Activated CD4-positive, alpha-beta T cell treated with anti-CD3 and anti-CD28 coated beads for 4 hours (primary cell): ENCODE measurements around the gene ITGA4.
"Not testable (repeated sequence)": the region's sequence is repeated elsewhere in the genome, so short reads cannot be mapped to it uniquely, and the experiment has no call there.

Experiments used
- DNase-seq, 2 donors: peaks; one replicate each; pipeline ENCODE4 v3.0.0-alpha.2; 2020

Gene ITGA4

DNA sequence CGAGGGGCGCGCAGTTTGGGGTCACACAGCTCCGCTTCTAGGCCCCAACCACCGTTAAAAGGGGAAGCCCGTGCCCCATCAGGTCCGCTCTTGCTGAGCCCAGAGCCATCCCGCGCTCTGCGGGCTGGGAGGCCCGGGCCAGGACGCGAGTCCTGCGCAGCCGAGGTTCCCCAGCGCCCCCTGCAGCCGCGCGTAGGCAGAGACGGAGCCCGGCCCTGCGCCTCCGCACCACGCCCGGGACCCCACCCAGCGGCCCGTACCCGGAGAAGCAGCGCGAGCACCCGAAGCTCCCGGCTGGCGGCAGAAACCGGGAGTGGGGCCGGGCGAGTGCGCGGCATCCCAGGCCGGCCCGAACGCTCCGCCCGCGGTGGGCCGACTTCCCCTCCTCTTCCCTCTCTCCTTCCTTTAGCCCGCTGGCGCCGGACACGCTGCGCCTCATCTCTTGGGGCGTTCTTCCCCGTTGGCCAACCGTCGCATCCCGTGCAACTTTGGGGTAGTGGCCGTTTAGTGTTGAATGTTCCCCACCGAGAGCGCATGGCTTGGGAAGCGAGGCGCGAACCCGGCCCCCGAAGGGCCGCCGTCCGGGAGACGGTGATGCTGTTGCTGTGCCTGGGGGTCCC lies at the start of gene ITGA4:
Gene ITGA4, plus strand, starts transcription at position 266 of the 620 bp plus-strand sequence. Its CDS starts 269 bp downstream, at position 535.
- peak; percentile 83 to 85 for DNase-seq

DNA sequence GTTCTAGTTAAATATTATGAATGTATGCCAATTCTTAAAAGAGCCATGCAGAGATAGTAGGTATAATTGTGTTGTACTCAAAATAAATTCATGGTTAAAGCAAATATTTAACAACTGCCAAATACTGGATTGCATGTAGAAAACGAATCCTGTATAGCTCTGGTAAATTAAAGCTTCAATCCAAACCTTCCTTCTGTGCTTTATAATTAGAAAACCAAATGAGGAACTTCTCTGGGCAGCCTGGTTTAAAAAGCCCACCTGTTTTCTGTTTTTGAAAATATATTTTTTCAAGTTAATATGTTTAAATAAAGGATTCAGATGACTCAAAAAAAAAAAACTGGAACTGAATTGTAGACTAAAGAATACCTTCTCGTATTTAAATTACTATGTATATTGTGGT lies 48.3 kb upstream of the ITGA4 start:
- DNase-seq: no peak

DNA sequence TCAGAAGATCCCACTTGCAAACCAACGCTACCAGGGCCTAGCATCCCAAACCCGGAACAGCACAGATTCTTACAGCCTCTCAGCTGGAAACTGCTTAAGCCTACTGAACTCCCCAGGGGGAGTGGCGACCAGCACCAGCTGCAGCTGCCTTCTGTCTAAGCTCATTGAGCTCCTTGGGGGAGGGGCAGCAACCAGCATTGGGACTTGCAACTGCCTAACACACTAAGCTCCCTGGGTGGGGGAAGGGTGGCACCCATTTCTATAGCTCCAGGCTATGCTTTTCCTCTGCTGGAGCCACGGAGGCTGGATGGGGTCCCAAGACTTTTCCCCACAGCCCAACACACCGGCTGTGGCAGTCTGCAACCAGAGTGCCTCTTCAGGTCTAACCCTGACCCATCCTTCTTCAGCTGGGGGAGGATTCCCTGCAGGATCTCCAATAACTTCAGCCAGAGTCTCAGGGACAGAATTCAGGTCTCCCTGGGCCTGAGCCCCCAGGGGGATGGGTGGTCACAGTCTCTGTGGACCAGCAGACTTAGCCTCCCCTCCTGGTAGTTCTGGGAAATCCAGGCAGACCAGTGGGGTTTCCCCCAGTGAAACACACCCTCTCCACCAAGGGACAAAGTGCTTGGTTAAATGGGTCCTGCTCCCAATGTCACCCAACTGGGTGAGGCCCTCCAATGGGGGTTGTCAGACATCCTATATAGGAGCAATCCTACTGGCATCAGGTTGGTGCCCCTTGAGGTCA lies 45.9 kb upstream of the ITGA4 start:
- no peak for DNase-seq

DNA sequence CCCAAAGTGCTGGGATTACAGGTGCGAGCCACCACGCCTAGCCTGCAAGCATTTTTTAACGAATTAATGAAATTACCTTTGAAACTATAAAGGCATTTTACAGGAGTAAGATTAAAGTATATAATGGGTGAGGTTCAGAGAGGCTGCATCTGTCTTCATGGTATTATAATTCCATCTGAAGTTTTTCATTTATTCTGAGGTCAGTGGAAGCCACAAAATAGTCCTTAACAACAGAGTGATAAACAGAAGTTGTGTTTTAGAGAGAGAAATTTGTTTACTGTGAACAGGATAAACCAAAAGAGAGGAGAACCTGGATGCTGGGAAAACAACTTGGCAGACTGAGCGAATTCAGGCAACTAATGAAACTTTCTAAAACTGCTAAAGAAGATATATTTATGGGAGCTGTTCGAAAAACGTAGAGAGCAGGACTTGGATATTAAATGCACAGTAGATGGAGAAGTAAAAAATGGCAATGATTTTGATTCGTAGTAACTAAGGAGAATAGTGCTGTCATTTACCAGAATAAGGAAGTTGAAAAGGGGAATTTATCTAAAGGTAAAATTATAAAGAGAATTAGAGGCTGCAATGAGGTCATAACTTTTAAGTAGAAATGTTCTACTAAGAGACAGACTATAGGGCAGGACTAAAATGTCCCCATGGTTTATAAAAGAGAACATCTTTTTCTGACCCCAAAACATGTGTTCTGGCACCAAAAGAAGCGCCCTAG lies 37.9 kb upstream of the ITGA4 start:
- DNase-seq: no peak

DNA sequence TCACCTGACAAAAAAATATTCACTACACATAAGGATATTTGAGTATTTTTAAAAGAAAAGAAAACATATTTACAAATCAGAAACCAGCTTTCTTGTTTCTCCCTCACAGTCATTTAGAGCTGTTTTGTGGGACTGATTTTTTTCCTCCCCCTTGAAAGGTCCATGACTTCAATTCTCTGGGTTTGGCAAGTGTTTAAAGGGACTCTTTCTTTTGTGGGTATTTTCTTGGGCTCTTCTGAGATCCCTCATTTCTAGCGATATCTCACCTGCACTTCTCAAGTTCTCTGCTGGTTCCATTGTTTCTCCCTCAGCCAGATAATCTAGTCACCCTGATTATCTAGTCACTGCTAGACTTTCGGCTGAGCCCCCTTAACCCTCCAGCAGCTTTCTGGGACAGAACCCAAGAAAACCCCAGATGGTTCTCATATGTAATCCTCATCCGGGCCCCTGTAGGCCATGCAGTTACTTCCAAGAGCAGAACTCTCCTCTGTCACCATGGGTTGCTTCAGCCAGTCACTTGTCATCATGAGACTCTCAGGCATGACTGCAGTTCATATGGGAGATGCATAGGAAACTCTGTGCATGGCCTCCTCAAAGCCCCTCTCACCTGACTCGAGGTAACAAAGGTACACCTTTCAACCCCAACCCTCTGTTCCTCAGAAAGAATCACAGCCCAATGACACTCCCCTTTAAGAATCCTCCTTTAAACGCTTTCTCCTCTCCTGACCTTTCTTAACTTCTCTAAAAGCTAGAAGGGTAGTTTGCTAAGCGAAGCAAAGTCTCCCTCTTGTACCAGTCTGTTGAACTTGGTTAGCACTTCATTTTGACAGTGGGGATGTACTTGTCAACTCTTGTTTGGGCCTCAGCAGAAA lies 36.7 kb upstream of the ITGA4 start:
- no peak for DNase-seq

DNA sequence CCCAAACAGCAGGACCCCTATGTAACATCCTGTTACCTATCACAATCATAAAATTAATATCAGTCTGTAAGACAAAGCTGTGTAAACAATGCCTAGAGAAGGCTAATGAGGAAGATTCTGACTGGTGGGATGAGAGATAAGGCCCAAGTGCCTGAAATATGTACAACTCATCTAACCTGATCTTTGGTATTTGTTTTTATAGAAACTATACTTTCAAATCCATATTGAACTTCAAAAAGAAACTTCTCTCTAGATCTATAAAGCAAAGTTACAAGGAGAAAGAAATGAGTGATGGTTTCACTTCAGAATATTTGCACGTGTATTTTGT lies 36.1 kb upstream of the ITGA4 start:
- DNase-seq: no peak

DNA sequence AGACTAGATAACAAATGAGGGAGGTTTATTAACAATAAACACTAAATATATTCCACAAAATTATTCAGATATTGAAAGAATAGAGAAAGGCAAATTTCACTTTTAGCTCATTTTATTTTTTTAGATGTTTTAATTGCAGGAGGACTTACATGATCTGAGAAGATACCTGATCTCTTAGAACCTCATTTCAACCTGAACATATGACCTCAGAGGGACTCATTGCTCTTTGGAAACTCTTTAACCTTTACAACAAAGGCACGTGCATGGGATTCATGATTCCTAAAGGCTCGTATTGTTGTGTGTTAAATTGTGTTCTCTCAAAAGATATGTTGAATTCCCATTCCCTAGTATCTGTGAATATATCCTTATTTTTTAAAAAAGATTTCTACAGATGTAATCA lies 35.7 kb upstream of the ITGA4 start:
- no peak for DNase-seq

DNA sequence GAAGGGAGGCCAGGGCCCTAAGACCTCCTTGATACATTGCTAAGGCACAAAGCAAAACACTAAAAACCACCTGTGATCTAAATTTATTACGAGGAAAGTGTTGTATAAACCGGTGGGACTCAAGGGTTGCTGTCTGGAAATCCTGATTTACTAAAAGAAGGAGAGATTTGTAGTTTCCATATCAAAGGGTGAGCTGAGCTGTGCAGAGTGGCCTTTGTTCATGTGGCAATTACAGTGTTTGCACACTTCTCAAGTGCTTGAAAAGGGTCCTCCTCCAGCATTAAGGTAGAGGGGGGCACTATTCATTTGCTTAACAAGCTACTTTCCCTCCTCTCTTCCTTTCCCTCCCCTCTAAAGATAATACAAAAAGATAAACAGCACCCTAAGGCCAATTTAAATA lies 30.5 kb upstream of the ITGA4 start:
- no peak for DNase-seq

DNA sequence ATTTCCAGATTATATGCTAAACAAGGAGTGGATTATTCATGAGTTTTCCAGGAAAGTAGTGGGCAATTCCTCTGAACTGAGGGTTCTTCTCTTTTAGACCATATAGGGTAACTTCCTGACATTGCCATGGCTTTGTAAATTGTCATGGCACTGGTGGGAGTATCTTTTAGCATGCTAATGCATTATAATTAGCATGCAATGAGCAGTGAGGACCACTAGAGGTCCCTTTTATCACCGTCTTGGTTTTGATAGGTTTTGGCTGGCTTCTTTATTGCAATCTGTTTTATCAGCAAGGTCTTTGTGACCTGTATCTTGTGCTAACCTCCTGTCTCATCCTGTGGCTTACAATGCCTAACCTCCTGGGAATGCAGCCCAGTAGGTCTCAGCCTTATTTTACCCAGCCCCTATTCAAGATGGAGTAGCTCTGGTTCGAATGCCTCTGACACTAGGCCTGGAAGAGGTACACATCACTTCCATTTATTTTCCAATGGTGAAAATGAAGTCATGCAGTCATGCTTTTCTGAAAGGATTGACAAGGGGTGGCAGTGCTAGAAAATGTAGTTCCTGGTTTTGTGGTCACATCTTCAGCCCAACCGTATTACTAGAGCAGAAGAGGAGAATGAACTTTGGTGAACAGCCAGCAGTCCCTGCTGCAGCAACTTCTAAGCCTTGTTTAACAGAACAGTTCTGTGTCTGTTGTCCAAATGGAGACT lies 26.6 kb upstream of the ITGA4 start:
- peak in 1 of 2 donors; percentile 7 for DNase-seq

DNA sequence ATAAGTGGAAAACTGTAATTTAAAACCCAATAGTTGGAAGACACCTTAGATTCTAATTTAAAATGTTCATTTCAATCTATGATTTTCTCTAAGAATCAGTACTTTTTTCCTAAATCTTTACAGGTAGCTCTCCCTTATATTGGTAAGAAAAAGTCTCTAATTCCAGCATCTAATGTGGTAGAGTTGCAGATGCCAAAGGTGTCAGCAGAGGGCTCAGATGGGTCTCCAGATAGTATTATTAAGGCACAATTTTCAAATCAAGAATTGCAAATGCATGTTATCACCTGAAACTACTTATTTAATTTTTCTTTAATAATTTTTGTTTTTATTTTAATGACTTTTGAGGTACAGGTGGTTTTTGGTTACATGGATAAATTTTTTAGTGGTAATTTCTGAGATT lies 25.5 kb upstream of the ITGA4 start:
- no peak for DNase-seq

DNA sequence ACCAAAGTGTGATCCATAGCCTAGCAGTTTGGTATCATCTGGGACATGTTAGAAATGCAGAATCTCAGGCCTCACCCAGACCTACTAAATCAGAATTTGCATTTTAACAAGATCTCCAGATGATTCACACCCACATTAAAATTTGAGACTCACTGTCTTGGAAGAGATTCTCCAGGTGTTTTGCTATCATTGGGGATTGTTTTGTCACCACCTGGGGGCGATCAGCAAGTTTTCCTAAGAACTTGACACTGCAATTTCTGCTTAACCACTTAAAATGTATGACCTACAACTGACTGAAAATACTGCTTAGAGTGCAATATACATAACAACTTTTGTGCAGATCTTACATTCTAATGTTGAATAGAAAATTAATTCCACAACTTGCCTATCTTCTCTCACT lies 18.9 kb upstream of the ITGA4 start:
- DNase-seq: peak in 1 of 2 donors; percentile 41

DNA sequence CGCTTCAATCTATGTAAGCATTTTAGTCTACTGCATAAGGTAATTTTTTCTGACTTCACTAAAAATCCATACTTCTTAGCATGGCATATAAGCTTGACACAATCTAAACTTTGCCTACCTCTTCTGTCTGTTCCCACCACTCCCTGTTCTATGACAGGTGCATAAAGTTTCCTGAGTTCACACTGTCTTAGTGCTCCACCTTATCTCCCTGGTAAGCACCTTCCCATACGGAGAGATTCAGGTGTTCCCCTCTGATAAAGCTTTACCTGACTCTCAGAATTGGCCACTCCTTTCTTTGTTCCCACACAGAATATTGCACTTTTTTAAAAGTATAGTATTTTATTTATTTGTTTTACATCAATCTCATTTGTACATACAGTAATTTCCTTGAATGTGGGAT lies 16.8 kb upstream of the ITGA4 start:
- no peak for DNase-seq

DNA sequence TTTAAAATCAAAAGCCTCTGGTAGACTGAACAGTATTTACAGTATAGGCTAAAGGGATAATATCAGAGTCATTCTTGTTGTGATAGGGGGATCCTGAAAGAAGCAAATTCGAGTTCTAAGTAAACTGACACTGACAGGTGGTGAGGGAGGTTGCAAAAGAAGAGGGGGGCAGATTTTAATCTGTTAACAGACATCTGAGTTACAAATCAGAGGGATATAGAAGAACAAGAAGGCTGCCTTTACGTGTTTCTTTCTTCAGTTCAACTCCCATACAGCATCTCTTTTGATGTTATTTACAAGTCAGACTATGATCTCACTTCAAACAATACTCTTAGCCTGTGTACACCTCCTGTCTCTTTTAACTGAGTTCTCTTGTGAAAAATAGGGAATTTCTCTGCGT lies 16.3 kb upstream of the ITGA4 start:
- DNase-seq: no peak

DNA sequence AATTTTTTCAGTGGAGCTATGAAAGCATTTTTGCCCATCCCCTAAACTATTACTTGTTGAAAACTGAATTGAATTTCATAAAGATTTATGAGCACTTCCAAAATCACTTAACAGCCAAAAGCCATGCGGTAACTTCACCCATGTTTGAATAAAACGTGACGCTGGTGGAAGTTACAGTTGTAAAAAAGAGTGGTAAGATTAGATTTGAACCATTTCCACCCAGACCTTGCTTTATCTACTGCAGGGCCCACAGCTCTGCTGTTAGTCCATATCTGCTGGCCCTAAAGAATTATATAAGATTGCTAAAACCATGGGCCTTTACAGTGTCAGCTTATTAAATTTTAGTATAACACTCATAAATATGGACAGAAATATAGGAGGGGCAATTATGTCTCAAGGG lies 15.5 kb upstream of the ITGA4 start:
- DNase-seq: no peak

DNA sequence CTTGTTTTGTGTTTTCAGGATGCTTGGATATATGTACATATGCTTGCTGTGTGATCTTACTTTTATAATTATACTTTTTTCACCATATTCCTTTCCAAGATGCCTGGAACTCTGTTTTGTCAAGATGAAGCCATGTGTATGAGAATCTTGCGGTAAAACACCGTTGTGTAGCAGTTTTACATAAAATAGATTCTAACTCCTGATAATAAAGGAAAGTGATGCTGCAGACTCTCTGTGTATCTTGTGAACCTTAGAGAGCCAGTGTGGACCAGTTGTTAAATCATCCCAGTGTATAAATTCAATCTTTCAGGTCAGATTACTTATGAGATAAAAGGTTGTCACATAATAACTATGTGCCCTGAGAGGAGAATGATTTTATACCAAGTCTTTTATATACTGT lies 12.5 kb upstream of the ITGA4 start:
- no peak for DNase-seq

DNA sequence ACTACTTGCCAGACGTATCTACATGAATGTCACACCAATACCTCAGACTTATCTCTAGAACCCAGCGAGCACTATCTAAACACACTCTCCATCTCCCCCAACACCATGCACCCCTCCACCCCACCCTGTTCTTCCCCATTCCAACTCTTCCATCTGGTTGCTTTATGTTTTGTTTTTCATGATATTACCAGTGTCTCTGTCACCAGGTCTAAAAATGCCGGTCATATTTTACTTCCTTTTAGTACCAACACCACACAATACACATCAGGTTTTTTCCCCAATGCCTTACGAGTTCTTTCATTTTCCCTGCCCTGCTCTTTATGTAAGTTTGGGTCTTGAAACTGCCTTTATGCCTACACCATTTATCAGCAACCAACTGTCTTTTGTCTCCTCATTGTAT lies 10.2 kb upstream of the ITGA4 start:
- DNase-seq: no peak

DNA sequence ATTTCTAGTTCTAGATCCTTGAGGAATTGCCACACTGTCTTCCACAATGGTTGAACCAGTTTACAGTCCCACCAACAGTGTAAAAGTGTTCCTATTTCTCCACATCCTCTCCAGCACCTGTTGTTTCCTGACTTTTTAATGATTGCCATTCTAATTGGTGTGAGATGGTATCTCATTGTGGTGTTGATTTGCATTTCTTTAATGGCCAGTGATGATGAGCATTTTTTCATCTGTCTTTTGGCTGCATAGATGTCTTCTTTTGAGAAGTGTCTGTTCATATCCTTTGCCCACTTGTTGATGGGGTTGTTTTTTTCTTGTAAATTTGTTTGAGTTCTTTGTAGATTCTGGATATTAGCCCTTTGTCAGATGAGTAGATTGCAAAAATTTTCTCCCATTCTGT lies 7.9 kb upstream of the ITGA4 start:
- not testable (repeated sequence) for DNase-seq

DNA sequence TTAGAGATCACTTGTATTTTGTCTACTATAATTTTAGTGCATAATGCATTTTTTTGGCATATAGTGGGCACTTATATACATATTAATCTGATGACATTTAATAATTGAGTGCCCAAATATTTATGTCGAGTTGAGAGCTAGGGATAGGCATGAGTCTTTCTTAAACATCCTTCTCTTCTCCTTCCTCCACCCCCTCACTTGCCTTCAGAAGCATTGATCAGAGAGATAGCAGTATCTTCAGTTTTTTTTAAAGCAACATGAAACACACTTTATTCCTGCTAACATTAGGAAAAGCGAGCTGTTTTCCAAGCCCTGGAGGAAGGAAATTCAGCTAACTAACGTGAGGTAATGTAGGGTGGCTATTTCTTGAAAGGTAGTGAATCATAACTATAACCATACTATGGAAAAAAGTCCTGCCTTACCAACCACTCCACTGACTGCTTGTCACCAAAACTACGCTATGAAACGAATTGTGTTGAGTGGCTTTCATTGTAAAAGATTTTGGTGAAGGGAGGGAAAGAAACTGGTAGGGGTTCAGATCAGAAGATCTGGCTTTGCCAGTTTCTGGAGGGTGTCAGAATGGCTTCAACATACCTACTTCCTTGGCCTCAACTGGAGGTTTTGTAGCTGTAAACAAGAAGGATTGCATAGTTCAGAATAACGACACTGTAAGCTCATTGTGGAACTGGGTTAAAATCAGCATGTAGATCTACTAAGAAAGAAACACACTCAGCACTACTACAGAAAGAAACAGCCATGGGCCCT lies 2.3 kb upstream of the ITGA4 start:
- no peak for DNase-seq

DNA sequence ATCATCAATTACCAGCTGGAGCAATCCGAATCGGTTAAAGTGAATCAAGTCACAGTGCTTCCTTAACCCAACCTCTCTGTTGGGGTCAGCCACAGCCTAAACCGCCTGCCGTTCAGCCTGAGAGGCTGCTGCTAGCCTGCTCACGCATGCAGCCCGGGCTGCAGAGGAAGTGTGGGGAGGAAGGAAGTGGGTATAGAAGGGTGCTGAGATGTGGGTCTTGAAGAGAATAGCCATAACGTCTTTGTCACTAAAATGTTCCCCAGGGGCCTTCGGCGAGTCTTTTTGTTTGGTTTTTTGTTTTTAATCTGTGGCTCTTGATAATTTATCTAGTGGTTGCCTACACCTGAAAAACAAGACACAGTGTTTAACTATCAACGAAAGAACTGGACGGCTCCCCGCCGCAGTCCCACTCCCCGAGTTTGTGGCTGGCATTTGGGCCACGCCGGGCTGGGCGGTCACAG lies 496 bp upstream of the ITGA4 start:
- DNase-seq: peak; percentile 45 to 61

DNA sequence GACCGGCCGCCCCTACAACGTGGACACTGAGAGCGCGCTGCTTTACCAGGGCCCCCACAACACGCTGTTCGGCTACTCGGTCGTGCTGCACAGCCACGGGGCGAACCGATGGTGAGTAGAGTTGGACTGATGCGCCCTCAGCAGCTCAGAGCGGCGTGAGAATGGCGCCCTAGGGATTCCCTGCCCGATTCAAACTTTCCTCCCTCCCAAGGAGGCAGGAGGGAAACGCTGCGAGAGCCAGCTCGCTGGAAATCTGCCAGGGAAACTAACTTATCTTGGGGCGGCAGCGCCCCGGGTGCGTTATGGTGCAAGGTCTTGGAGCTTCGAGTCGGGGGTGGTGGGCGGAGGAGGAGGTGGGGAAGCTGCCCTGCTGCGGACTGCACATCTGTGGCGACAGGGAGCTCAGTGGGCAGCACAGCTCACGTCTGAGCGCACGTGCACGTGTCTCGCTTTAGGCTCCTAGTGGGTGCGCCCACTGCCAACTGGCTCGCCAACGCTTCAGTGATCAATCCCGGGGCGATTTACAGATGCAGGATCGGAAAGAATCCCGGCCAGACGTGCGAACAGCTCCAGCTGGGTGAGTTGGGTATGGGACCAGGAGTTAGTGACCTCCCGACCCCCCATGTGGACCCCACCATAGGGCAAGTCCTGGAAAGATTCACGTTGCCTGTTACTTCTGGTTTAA lies 697 bp downstream of the ITGA4 start:
- DNase-seq: peak; percentile 45 to 62

DNA sequence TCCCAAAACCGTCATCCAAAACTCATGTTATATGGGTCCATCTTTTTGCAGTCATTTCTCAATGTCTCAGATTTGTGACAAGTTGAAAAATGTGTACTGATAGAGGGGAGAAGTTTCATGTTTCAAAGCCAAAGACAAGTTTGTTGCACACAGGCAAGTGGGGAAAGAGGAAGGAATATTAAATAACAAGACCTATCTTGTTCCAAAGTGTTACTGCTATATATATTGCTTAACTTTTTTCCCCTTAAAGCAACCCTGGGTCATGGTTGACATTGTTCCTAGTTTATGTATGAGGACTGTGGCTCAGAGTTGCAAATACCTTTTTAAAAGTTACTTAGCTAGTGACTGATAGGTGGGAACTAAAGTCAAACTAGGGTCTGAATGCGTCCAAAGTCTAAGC lies 1.7 kb downstream of the ITGA4 start:
- no peak for DNase-seq
